Activated CD4-positive, alpha-beta T cell treated with anti-CD3 and anti-CD28 coated beads, Interleukin-2, amount 50 U/mL, for 1 hour (primary cell): ENCODE measurements around the gene CREG1.

Experiments used
- DNase-seq: peaks from one replicate; pipeline ENCODE4 v3.0.0-alpha.2; 2020

CREG1 gene

GRCh38 chr1:167502719-167503462 lies 50.7 kb downstream of the CREG1 start:
- no peak for DNase-seq

- no peak for DNase-seq
Observed at GRCh38 chr1:167502192-167502551, 51.4 kb downstream of the CREG1 start.

- peak; percentile 40 for DNase-seq
Observed at GRCh38 chr1:167501515-167502191, 51.9 kb downstream of the CREG1 start.

GRCh38 chr1:167500283-167500860 lies 53.2 kb downstream of the CREG1 start:
- DNase-seq, result no peak

GRCh38 chr1:167499664-167500101 lies 53.9 kb downstream of the CREG1 start:
- no peak for DNase-seq

- no peak for DNase-seq
Observed at GRCh38 chr1:167499106-167499505, 54.5 kb downstream of the CREG1 start.

- DNase-seq, result no peak
Observed at GRCh38 chr1:167496797-167497619, 56.6 kb downstream of the CREG1 start.

GRCh38 chr1:167493372-167493771 lies 60.2 kb downstream of the CREG1 start:
- DNase-seq, result no peak

GRCh38 chr1:167492481-167492910 lies 61.1 kb downstream of the CREG1 start:
- DNase-seq, result peak; percentile 51

GRCh38 chr1:167491586-167492461 lies 61.7 kb downstream of the CREG1 start:
- no peak for DNase-seq
